WTC11 (cell line): ENCODE results near the gene ACTR3C. TPM values are rescaled to one million over a fixed set of nuclear protein-coding genes. Genes with fewer than 3 reads are reported as not detected.

Experiments used
- CBFB ChIP-seq: sonication (generic); formaldehyde crosslinking; IDR thresholded peaks from 2 replicates; pipeline ENCODE4 v1.8.1; 2022; ENCODE audit warnings: mild to moderate bottlenecking, low read depth, missing genetic modification reagents
- FOXJ3 ChIP-seq: sonication (generic); formaldehyde crosslinking; IDR thresholded peaks from 2 replicates; pipeline ENCODE4 v1.9.0; 2021; ENCODE audit warnings: missing genetic modification reagents, mild to moderate bottlenecking, borderline replicate concordance
- JAZF1 ChIP-seq: fragments of 250-450 bp; sonication (Bioruptor Pico); IDR thresholded peaks from 2 replicates; pipeline ENCODE4 v1.9.0; 2021; ENCODE audit warnings: moderate library complexity, mild to moderate bottlenecking, inconsistent platforms
- MYBL2 ChIP-seq: sonication (generic); formaldehyde crosslinking; IDR thresholded peaks from 2 replicates; pipeline ENCODE4 v1.8.1; 2023; ENCODE audit warnings: mild to moderate bottlenecking, moderate library complexity, missing genetic modification reagents
- NFATC4 ChIP-seq: fragments of 250-450 bp; sonication (Bioruptor Pico); IDR thresholded peaks from 2 replicates; pipeline ENCODE4 v1.9.0; 2021; ENCODE audit warnings: mild to moderate bottlenecking
- NFE2L1 ChIP-seq: sonication (generic); formaldehyde crosslinking; IDR thresholded peaks from 2 replicates; pipeline ENCODE4 v1.8.1; 2023; ENCODE audit warnings: missing genetic modification reagents
- NR2C2 ChIP-seq: sonication (generic); formaldehyde crosslinking; IDR thresholded peaks from 2 replicates; pipeline ENCODE4 v1.8.0; 2022; ENCODE audit warnings: mild to moderate bottlenecking, missing genetic modification reagents
- NR3C1 ChIP-seq: sonication (generic); formaldehyde crosslinking; conservative IDR thresholded peaks from 2 replicates; pipeline ENCODE4 v1.8.1; 2023; ENCODE audit warnings: low read depth, mild to moderate bottlenecking, missing genetic modification reagents
- RELA ChIP-seq: sonication (generic); formaldehyde crosslinking; IDR thresholded peaks from 2 replicates; pipeline ENCODE4 v1.8.1; 2022; ENCODE audit warnings: missing genetic modification reagents, mild to moderate bottlenecking, borderline replicate concordance
- RORB ChIP-seq: fragments of 250-450 bp; sonication (Bioruptor Pico); IDR thresholded peaks from 2 replicates; pipeline ENCODE4 v1.9.0; 2021; ENCODE audit warnings: mild to moderate bottlenecking
- SMAD3 ChIP-seq: sonication (generic); formaldehyde crosslinking; IDR thresholded peaks from 2 replicates; pipeline ENCODE4 v1.8.0; 2022; ENCODE audit warnings: missing genetic modification reagents, mild to moderate bottlenecking, borderline replicate concordance
- SMAD4 ChIP-seq: sonication (generic); formaldehyde crosslinking; IDR thresholded peaks from 2 replicates; pipeline ENCODE4 v1.8.0; 2022; ENCODE audit warnings: mild to moderate bottlenecking, missing genetic modification reagents
- TEAD4 ChIP-seq: sonication (generic); formaldehyde crosslinking; IDR thresholded peaks from 2 replicates; pipeline ENCODE4 v1.8.0; 2022; ENCODE audit warnings: mild to moderate bottlenecking, missing genetic modification reagents
- TP53 ChIP-seq: sonication (generic); formaldehyde crosslinking; IDR thresholded peaks from 2 replicates; pipeline ENCODE4 v1.8.1; 2023; ENCODE audit warnings: mild to moderate bottlenecking, missing genetic modification reagents
- ZNF138 ChIP-seq: sonication (generic); formaldehyde crosslinking; conservative IDR thresholded peaks from 2 replicates; pipeline ENCODE4 v1.8.1; 2022; ENCODE audit warnings: mild to moderate bottlenecking, moderate library complexity, missing genetic modification reagents
- ZNF317 ChIP-seq: sonication (generic); formaldehyde crosslinking; IDR thresholded peaks from 2 replicates; pipeline ENCODE4 v1.8.1; 2023; ENCODE audit warnings: low read depth, mild to moderate bottlenecking, moderate library complexity, missing genetic modification reagents, borderline replicate concordance
- ZNF396 ChIP-seq: fragments of 250-450 bp; sonication (Bioruptor Pico); IDR thresholded peaks from 2 replicates; pipeline ENCODE4 v1.8.0; 2021; ENCODE audit warnings: mild to moderate bottlenecking, moderate library complexity, borderline replicate concordance
- total RNA-seq: library from RNA; stranded (reverse); gene quantifications from 3 replicates; pipeline ENCODE4 v1.2.3, GENCODE V29; 2021
- TF ChIP-seq, protein P1 (sequence below): fragments of 250-450 bp; sonication (Bioruptor Pico); IDR thresholded peaks from 2 replicates; pipeline ENCODE4 v1.8.0; 2021; ENCODE audit warnings: mild to moderate bottlenecking
- TF ChIP-seq, protein P2 (sequence below): fragments of 250-450 bp; sonication (Bioruptor Pico); IDR thresholded peaks from 2 replicates; pipeline ENCODE4 v2.1.2; 2022; ENCODE audit warnings: mild to moderate bottlenecking, moderate library complexity
- TF ChIP-seq, protein P3 (sequence below): fragments of 250-450 bp; sonication (Bioruptor Pico); IDR thresholded peaks from 2 replicates; pipeline ENCODE4 v1.9.0; 2021; ENCODE audit warnings: mild to moderate bottlenecking
- TF ChIP-seq, protein P4 (sequence below): sonication (generic); formaldehyde crosslinking; IDR thresholded peaks from 2 replicates; pipeline ENCODE4 v1.8.1; 2023; ENCODE audit warnings: mild to moderate bottlenecking, missing genetic modification reagents, borderline replicate concordance
- TF ChIP-seq, protein P5 (sequence below): sonication (generic); formaldehyde crosslinking; IDR thresholded peaks from 2 replicates; pipeline ENCODE4 v1.8.0; 2022; ENCODE audit warnings: mild to moderate bottlenecking, missing genetic modification reagents
- TF ChIP-seq, protein P6 (sequence below): sonication (generic); formaldehyde crosslinking; IDR thresholded peaks from 2 replicates; pipeline ENCODE4 v1.8.1; 2022; ENCODE audit warnings: mild to moderate bottlenecking, missing genetic modification reagents, moderate library complexity, borderline replicate concordance
- TF ChIP-seq, protein P7 (sequence below): sonication (generic); formaldehyde crosslinking; IDR thresholded peaks from 2 replicates; pipeline ENCODE4 v1.8.1; 2022; ENCODE audit warnings: low read depth, mild to moderate bottlenecking, moderate library complexity, missing genetic modification reagents, borderline replicate concordance
- TF ChIP-seq, protein P8 (sequence below): fragments of 250-450 bp; sonication (Bioruptor Pico); IDR thresholded peaks from 2 replicates; pipeline ENCODE4 v1.9.0; 2021; ENCODE audit warnings: moderate library complexity, mild to moderate bottlenecking, inconsistent platforms, borderline replicate concordance
- TF ChIP-seq, protein P9 (sequence below): sonication (generic); formaldehyde crosslinking; IDR thresholded peaks from 2 replicates; pipeline ENCODE4 v1.8.1; 2023; ENCODE audit warnings: mild to moderate bottlenecking, missing genetic modification reagents

ACTR3C gene
- total RNA-seq, 1 experiment from 2014 or later = 1.4 TPM

DNA sequence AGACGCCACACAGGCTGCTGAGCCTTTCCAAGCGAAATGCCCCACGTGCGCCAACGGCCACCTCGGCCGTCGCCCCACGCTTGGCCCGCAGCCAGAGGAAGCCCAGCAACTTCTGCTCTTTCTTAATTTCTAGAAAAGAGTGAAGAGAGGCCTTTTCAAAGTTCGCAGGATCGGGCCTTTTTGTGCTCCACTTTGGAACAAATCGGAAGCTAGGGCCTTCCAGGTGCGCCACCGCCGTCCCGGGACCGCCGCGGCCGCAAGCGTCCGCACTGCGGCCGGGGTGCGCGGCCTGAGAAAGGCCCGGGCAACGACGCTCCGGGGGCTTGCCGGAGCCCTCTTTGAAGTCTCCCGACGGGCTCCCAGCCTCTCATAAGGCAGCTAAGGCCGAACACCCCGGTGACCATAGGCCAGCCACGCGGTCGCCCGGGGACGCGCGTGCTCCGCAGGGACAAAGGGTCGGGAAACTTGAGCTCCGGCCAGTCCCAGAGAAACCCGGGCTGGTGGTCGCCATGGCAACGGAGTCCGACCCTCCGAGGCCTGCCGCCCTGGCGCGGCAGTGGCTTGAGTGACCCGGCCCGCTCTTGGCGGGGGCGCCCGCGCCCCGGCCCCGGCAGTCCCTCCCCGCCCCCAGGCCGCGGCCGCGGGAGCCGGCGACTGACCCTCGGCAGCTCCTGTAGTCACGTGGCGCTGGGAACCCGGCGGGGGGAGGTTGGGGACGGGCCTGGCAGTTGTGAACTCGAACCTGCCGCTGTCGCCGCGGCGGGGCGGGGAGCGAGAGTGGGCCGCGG, 44.9 kb upstream of the ACTR3C start, which contains the start of gene REPIN1 (continued):
- TF ChIP-seq, protein P1, sequence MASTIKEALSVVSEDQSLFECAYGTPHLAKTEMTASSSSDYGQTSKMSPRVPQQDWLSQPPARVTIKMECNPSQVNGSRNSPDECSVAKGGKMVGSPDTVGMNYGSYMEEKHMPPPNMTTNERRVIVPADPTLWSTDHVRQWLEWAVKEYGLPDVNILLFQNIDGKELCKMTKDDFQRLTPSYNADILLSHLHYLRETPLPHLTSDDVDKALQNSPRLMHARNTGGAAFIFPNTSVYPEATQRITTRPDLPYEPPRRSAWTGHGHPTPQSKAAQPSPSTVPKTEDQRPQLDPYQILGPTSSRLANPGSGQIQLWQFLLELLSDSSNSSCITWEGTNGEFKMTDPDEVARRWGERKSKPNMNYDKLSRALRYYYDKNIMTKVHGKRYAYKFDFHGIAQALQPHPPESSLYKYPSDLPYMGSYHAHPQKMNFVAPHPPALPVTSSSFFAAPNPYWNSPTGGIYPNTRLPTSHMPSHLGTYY (CRISPR knock-in tag) = no peak
- TF ChIP-seq, protein P2, sequence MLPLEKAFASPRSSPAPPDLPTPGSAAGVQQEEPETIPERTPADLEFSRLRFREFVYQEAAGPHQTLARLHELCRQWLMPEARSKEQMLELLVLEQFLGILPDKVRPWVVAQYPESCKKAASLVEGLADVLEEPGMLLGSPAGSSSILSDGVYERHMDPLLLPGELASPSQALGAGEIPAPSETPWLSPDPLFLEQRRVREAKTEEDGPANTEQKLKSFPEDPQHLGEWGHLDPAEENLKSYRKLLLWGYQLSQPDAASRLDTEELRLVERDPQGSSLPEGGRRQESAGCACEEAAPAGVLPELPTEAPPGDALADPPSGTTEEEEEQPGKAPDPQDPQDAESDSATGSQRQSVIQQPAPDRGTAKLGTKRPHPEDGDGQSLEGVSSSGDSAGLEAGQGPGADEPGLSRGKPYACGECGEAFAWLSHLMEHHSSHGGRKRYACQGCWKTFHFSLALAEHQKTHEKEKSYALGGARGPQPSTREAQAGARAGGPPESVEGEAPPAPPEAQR (CRISPR knock-in tag) = no peak
- no peak for TF ChIP-seq TP53 (CRISPR knock-in tag)
- TF ChIP-seq ZNF396 = no peak
- no peak for TF ChIP-seq RORB
- no peak for TF ChIP-seq CBFB (CRISPR knock-in tag)
- TF ChIP-seq, protein P3, sequence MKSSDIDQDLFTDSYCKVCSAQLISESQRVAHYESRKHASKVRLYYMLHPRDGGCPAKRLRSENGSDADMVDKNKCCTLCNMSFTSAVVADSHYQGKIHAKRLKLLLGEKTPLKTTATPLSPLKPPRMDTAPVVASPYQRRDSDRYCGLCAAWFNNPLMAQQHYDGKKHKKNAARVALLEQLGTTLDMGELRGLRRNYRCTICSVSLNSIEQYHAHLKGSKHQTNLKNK = no peak
- 0 out of 2 replicates have a peak, but pooled peaks have one; percentile 7 for TF ChIP-seq SMAD3 (CRISPR knock-in tag)
- TF ChIP-seq, protein P4, sequence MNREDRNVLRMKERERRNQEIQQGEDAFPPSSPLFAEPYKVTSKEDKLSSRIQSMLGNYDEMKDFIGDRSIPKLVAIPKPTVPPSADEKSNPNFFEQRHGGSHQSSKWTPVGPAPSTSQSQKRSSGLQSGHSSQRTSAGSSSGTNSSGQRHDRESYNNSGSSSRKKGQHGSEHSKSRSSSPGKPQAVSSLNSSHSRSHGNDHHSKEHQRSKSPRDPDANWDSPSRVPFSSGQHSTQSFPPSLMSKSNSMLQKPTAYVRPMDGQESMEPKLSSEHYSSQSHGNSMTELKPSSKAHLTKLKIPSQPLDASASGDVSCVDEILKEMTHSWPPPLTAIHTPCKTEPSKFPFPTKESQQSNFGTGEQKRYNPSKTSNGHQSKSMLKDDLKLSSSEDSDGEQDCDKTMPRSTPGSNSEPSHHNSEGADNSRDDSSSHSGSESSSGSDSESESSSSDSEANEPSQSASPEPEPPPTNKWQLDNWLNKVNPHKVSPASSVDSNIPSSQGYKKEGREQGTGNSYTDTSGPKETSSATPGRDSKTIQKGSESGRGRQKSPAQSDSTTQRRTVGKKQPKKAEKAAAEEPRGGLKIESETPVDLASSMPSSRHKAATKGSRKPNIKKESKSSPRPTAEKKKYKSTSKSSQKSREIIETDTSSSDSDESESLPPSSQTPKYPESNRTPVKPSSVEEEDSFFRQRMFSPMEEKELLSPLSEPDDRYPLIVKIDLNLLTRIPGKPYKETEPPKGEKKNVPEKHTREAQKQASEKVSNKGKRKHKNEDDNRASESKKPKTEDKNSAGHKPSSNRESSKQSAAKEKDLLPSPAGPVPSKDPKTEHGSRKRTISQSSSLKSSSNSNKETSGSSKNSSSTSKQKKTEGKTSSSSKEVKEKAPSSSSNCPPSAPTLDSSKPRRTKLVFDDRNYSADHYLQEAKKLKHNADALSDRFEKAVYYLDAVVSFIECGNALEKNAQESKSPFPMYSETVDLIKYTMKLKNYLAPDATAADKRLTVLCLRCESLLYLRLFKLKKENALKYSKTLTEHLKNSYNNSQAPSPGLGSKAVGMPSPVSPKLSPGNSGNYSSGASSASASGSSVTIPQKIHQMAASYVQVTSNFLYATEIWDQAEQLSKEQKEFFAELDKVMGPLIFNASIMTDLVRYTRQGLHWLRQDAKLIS (CRISPR knock-in tag) = no peak
- no peak for TF ChIP-seq ZNF317 (CRISPR knock-in tag)
- TF ChIP-seq JAZF1 (CRISPR knock-in tag) = no peak
- TF ChIP-seq, protein P5, sequence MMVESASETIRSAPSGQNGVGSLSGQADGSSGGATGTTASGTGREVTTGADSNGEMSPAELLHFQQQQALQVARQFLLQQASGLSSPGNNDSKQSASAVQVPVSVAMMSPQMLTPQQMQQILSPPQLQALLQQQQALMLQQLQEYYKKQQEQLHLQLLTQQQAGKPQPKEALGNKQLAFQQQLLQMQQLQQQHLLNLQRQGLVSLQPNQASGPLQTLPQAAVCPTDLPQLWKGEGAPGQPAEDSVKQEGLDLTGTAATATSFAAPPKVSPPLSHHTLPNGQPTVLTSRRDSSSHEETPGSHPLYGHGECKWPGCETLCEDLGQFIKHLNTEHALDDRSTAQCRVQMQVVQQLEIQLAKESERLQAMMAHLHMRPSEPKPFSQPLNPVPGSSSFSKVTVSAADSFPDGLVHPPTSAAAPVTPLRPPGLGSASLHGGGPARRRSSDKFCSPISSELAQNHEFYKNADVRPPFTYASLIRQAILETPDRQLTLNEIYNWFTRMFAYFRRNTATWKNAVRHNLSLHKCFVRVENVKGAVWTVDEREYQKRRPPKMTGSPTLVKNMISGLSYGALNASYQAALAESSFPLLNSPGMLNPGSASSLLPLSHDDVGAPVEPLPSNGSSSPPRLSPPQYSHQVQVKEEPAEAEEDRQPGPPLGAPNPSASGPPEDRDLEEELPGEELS (CRISPR knock-in tag) = no peak
- TF ChIP-seq ZNF138 = no peak
- TF ChIP-seq, protein P6, sequence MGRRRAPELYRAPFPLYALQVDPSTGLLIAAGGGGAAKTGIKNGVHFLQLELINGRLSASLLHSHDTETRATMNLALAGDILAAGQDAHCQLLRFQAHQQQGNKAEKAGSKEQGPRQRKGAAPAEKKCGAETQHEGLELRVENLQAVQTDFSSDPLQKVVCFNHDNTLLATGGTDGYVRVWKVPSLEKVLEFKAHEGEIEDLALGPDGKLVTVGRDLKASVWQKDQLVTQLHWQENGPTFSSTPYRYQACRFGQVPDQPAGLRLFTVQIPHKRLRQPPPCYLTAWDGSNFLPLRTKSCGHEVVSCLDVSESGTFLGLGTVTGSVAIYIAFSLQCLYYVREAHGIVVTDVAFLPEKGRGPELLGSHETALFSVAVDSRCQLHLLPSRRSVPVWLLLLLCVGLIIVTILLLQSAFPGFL (CRISPR knock-in tag) = no peak; the same call in 1 of the 2 replicates
- no peak for TF ChIP-seq MYBL2 (CRISPR knock-in tag)
- no peak for TF ChIP-seq NFATC4 (CRISPR knock-in tag)
- TF ChIP-seq NFE2L1 (CRISPR knock-in tag) = no peak
- no peak for TF ChIP-seq RELA (CRISPR knock-in tag)
- TF ChIP-seq, protein P7, sequence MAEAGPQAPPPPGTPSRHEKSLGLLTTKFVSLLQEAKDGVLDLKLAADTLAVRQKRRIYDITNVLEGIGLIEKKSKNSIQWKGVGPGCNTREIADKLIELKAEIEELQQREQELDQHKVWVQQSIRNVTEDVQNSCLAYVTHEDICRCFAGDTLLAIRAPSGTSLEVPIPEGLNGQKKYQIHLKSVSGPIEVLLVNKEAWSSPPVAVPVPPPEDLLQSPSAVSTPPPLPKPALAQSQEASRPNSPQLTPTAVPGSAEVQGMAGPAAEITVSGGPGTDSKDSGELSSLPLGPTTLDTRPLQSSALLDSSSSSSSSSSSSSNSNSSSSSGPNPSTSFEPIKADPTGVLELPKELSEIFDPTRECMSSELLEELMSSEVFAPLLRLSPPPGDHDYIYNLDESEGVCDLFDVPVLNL (CRISPR knock-in tag) = no peak
- TF ChIP-seq, protein P8, sequence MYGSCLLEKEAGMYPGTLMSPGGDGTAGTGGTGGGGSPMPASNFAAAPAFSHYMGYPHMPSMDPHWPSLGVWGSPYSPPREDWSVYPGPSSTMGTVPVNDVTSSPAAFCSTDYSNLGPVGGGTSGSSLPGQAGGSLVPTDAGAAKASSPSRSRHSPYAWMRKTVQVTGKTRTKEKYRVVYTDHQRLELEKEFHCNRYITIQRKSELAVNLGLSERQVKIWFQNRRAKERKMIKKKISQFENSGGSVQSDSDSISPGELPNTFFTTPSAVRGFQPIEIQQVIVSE (CRISPR knock-in tag) = no peak
- TF ChIP-seq, protein P9, sequence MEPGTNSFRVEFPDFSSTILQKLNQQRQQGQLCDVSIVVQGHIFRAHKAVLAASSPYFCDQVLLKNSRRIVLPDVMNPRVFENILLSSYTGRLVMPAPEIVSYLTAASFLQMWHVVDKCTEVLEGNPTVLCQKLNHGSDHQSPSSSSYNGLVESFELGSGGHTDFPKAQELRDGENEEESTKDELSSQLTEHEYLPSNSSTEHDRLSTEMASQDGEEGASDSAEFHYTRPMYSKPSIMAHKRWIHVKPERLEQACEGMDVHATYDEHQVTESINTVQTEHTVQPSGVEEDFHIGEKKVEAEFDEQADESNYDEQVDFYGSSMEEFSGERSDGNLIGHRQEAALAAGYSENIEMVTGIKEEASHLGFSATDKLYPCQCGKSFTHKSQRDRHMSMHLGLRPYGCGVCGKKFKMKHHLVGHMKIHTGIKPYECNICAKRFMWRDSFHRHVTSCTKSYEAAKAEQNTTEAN (CRISPR knock-in tag) = no peak
- no peak for TF ChIP-seq FOXJ3 (CRISPR knock-in tag)
- no peak for TF ChIP-seq NR2C2 (CRISPR knock-in tag)
- TF ChIP-seq SMAD4 (CRISPR knock-in tag) = no peak
- no peak for TF ChIP-seq NR3C1 (CRISPR knock-in tag)
- TF ChIP-seq TEAD4 (CRISPR knock-in tag) = no peak
